SHP77 (cell line): ENCODE results near the gene THADA.
A peak's percentile ranks its signal among the peaks of the same experiment; 100 is the strongest.
"Not testable (repeated sequence)": the region's sequence is repeated elsewhere in the genome, so short reads cannot be mapped to it uniquely, and the experiment has no call there.

Experiments used
- DNase-seq, 2 experiments: peaks; one replicate each; lab custom pipeline; 2025; lab: John Stamatoyannopoulos, UW

The THADA gene

GRCh38 chr2:43595603-43596412 lies at the start of gene THADA:
TSS of gene THADA (minus strand) at chr2:43596038. CDS start at chr2:43592392, 3,646 bp downstream.
- peak; percentile 97 to 99 for DNase-seq

GRCh38 chr2:43643680-43644079 lies 47.8 kb upstream of the THADA start:
- DNase-seq: no peak

DNA sequence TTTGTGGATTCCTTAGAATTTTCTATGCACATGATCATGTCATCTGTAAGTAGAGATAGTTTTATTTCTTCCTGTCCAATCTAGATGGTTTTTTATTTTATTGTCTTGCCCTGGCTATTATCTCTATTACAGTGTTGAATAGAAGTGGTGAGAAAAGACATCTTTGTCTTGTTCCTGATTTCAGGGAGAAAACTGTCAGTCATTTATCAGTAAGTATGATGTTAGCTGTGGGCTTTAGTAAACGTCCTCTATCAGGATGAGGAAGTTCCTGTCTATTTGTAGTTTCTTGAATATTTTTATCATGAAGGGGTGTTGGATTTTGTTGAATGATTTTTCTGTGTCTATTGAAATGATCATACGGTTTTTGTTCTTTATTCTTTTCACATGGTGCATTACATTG lies 46.5 kb upstream of the THADA start:
- no peak for DNase-seq

- DNase-seq: peak; percentile 60 to 63
Observed at GRCh38 chr2:43637030-43637803, 41.4 kb upstream of the THADA start, which contains the start of gene PLEKHH2. TSS of gene PLEKHH2 (plus strand) at chr2:43637260. CDS start at chr2:43644674, 7,414 bp downstream.

GRCh38 chr2:43636621-43637020 lies 40.8 kb upstream of the THADA start:
- no peak for DNase-seq

GRCh38 chr2:43636153-43636552 lies 40.3 kb upstream of the THADA start:
- not testable (repeated sequence) for DNase-seq

- DNase-seq: peak; percentile 88 to 95
Observed at GRCh38 chr2:43634604-43635306, 38.9 kb upstream of the THADA start.

GRCh38 chr2:43631618-43632317 lies 35.9 kb upstream of the THADA start:
- DNase-seq: no peak

GRCh38 chr2:43622931-43623451 lies 27.2 kb upstream of the THADA start:
- DNase-seq: no peak

- no peak for DNase-seq
Observed at GRCh38 chr2:43619511-43619910, 23.7 kb upstream of the THADA start.

DNA sequence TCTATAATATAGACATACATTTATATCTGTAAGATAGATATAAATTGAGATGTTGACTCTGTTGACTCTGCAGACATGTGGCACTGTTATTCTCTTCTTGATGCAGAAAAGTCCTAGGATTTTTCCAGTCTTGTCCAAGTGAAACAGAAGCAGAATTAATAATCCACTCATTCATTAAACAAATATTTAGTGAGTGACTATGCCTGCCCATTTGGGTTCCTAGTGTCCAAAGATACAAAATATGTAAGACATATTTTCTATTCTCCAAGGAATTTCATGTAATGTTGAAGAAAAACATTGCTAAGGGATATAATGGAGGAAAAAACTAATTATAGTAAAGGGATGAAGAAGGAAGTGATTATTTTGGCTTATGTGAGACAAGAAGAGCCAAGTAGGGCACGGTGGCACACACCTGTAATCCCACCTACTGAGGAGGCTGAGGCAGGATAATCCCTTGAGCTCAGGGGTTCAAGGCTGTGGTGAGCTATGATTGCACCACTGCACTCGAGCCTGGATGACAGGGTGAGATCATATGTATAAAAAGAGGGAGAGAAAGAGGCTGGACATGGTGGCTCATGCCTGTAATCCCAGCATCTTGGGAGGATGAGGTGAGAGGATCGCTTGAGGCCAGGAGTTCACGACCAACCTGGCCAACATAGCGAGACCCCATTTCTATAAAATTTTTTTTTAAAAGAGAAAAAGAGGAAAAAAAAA lies 21.3 kb upstream of the THADA start:
- no peak for DNase-seq

DNA sequence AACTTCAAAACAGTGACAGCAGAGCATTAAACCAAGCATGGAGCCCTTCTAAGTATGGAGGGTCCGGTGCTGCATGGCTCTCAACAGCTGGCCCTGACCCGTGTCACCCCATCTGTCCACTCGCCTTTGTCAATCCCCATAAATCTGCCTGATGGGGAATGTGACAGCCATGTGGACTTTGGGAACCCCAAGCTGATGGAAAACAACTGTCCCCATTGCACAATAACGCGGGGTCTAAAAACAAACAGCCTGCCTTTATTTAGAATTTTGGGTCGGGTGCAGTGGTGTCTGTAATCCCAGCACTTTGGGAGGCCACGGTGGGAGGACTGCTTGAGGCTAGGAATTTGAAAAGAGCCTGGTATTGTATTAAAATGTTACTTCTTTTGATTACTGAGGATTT lies 17.1 kb upstream of the THADA start:
- DNase-seq: no peak

GRCh38 chr2:43611987-43612894 lies 16.4 kb upstream of the THADA start:
- DNase-seq: peak; percentile 65 to 66

GRCh38 chr2:43610361-43610760 lies 14.5 kb upstream of the THADA start:
- no peak for DNase-seq

GRCh38 chr2:43609290-43609918 lies 13.6 kb upstream of the THADA start:
- peak; percentile 39 to 61 for DNase-seq

- peak; percentile 27 to 35 for DNase-seq
Observed at GRCh38 chr2:43605851-43606250, 10.0 kb upstream of the THADA start.

DNA sequence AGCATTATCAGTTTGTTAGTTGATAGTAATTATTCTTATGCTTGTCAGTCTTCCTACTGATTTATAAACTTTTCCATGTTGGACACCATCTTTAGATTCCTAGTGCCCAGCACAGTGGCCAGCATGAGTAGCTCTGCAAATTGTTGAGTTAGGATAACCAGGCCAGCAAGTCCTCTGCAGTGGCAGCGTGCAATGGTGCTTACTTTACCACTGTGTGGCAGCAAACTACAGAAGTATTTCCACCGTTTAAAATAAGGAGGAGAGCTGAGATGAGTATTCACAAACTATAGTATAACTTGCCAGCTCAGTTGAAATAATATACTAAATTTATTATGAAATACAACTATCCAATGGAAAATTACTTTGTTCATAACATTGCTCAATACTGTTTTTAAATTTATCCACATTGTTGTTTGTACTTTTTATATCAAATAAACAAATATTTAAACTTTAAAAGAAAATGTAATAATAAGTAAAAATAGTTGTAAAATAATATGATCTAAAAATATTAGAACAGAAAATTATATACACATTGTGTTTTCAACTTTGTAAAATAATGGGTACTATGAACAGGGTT lies 9.3 kb upstream of the THADA start:
- DNase-seq: peak; percentile 50 to 57

DNA sequence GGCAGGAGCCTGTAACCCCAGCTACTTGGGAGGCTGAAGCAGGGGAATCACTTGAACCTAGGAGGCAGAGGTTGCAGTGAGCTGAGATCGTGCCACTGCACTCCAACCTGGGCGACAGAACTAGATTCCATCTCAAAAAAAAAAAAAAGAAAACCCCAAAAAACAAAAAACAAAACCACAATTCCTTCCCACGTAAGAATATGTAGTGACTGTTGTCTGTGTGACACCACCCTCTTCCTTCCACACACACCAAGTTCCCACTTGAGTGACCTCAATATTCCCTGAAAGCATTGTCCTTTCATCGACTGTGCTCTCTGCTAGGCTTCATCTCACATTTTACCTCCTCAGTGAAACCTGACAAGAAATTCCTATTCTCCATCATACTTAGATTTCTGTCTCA lies 8.8 kb upstream of the THADA start:
- DNase-seq: no peak

- DNase-seq: not testable (repeated sequence)
Observed at GRCh38 chr2:43600596-43600995, 4.8 kb upstream of the THADA start.
